IPS-20b (cell line): ENCODE results near the gene GALNT6.

Experiments used
- H3K27ac ChIP-seq: one replicate; pipeline ENCODE4 v1.5.1; 2013; ENCODE audit warnings: low read length
- H3K27me3 ChIP-seq: 2 replicates; pipeline ENCODE4 v1.6.1; 2013; ENCODE audit warnings: mild to moderate bottlenecking, low read length, inconsistent platforms; ENCODE audit not compliant: insufficient read depth
- H3K36me3 ChIP-seq: 2 replicates; pipeline ENCODE4 v1.6.1; 2013; ENCODE audit warnings: low read depth, mild to moderate bottlenecking, inconsistent platforms, low read length, moderate library complexity; ENCODE audit not compliant: insufficient read depth
- H3K4me1 ChIP-seq: 2 replicates; pipeline ENCODE4 v1.6.1; 2013; ENCODE audit warnings: mild to moderate bottlenecking, control low read depth, inconsistent platforms, low read length, moderate library complexity; ENCODE audit not compliant: insufficient read depth
- H3K4me3 ChIP-seq: 2 replicates; pipeline ENCODE4 v1.5.1; 2013; ENCODE audit warnings: mild to moderate bottlenecking, low read length, inconsistent platforms
- H3K9ac ChIP-seq: 2 replicates; pipeline ENCODE4 v1.6.1; 2013; ENCODE audit warnings: low read depth, mild to moderate bottlenecking, inconsistent platforms, low read length, moderate library complexity
- H3K9me3 ChIP-seq: 2 replicates; pipeline ENCODE4 v1.6.1; 2013; ENCODE audit warnings: mild to moderate bottlenecking, low read depth, low read length, inconsistent platforms; ENCODE audit not compliant: insufficient read depth

Gene GALNT6

GRCh38 chr12:51421266-51421884 is 30.2 kb upstream of the GALNT6 start:
- no peaks in the 10 kb centered on the region for H3K9me3 ChIP-seq
- H3K9ac ChIP-seq = no peak overlapping the region
- H3K36me3 ChIP-seq = no peaks in the 10 kb centered on the region
- no peak overlapping the region for H3K4me3 ChIP-seq
- H3K27me3 ChIP-seq = no peaks in the 10 kb centered on the region
- peaks cover 27% of the 10 kb centered on the region for H3K4me1 ChIP-seq
- no peak overlapping the region for H3K27ac ChIP-seq

- H3K36me3 ChIP-seq = no peaks in the 10 kb centered on the region
- no peaks in the 10 kb centered on the region for H3K9me3 ChIP-seq
- H3K4me3 ChIP-seq = peak overlapping the region; percentile 7; the same call in 1 of the 2 replicates
- H3K4me1 ChIP-seq = peaks cover 20% of the 10 kb centered on the region
- H3K9ac ChIP-seq = no peak overlapping the region; the same call in 1 of the 2 replicates
- no peak overlapping the region for H3K27ac ChIP-seq
- no peaks in the 10 kb centered on the region for H3K27me3 ChIP-seq
These were observed 28.4 kb upstream of the GALNT6 start for GRCh38 chr12:51419425-51420193.

- H3K27ac ChIP-seq = no peak overlapping the region
- no peaks in the 10 kb centered on the region for H3K27me3 ChIP-seq
- no peak overlapping the region for H3K9ac ChIP-seq
- H3K4me1 ChIP-seq = peaks cover 15% of the 10 kb centered on the region
- no peaks in the 10 kb centered on the region for H3K9me3 ChIP-seq
- no peak overlapping the region for H3K4me3 ChIP-seq
- no peaks in the 10 kb centered on the region for H3K36me3 ChIP-seq
These were observed 26.6 kb upstream of the GALNT6 start for GRCh38 chr12:51417826-51418225.

- no peak overlapping the region for H3K9ac ChIP-seq
- H3K9me3 ChIP-seq = no peaks in the 10 kb centered on the region
- peaks cover 15% of the 10 kb centered on the region for H3K4me1 ChIP-seq
- H3K36me3 ChIP-seq = no peaks in the 10 kb centered on the region
- no peaks in the 10 kb centered on the region for H3K27me3 ChIP-seq
- no peak overlapping the region for H3K4me3 ChIP-seq
- no peak overlapping the region for H3K27ac ChIP-seq
These were observed 24.7 kb upstream of the GALNT6 start for GRCh38 chr12:51415931-51416330.

GRCh38 chr12:51413791-51414190 is 22.6 kb upstream of the GALNT6 start:
- H3K9ac ChIP-seq = no peak overlapping the region
- no peaks in the 10 kb centered on the region for H3K9me3 ChIP-seq
- H3K27ac ChIP-seq = no peak overlapping the region
- no peaks in the 10 kb centered on the region for H3K27me3 ChIP-seq
- H3K4me3 ChIP-seq = no peak overlapping the region
- H3K36me3 ChIP-seq = no peaks in the 10 kb centered on the region
- H3K4me1 ChIP-seq = no peaks in the 10 kb centered on the region

- Histone ChIP-seq H3K27me3 (no peaks in the 10 kb centered on the region), H3K9me3 (no peaks in the 10 kb centered on the region), H3K36me3 (no peaks in the 10 kb centered on the region), H3K4me1 (no peaks in the 10 kb centered on the region), H3K4me3 (no peak overlapping the region), H3K27ac (no peak overlapping the region), H3K9ac (no peak overlapping the region)
These were observed 21.9 kb upstream of the GALNT6 start for GRCh38 chr12:51413149-51413548.

- no peaks in the 10 kb centered on the region for H3K9me3 ChIP-seq
- no peaks in the 10 kb centered on the region for H3K36me3 ChIP-seq
- H3K27me3 ChIP-seq = no peaks in the 10 kb centered on the region
- H3K9ac ChIP-seq = no peak overlapping the region
- H3K27ac ChIP-seq = no peak overlapping the region
- H3K4me3 ChIP-seq = no peak overlapping the region
- no peaks in the 10 kb centered on the region for H3K4me1 ChIP-seq
These were observed 18.6 kb upstream of the GALNT6 start for GRCh38 chr12:51409846-51410245.

GRCh38 chr12:51407604-51408003 is 16.4 kb upstream of the GALNT6 start:
- no peaks in the 10 kb centered on the region for H3K27me3 ChIP-seq
- no peaks in the 10 kb centered on the region for H3K4me1 ChIP-seq
- no peaks in the 10 kb centered on the region for H3K36me3 ChIP-seq
- no peak overlapping the region for H3K27ac ChIP-seq
- H3K9ac ChIP-seq = no peak overlapping the region
- H3K9me3 ChIP-seq = no peaks in the 10 kb centered on the region
- H3K4me3 ChIP-seq = no peak overlapping the region

GRCh38 chr12:51406859-51407258 is 15.7 kb upstream of the GALNT6 start:
- Histone ChIP-seq H3K4me1 (no peaks in the 10 kb centered on the region), H3K9me3 (no peaks in the 10 kb centered on the region), H3K36me3 (no peaks in the 10 kb centered on the region), H3K9ac (no peak overlapping the region), H3K27ac (no peak overlapping the region), H3K4me3 (no peak overlapping the region), H3K27me3 (no peaks in the 10 kb centered on the region)

GRCh38 chr12:51406290-51406689 is 15.1 kb upstream of the GALNT6 start:
- no peaks in the 10 kb centered on the region for H3K27me3 ChIP-seq
- H3K4me3 ChIP-seq = no peak overlapping the region
- H3K27ac ChIP-seq = no peak overlapping the region

GRCh38 chr12:51405801-51406207 is 14.6 kb upstream of the GALNT6 start:
- H3K27ac ChIP-seq = no peak overlapping the region
- no peaks in the 10 kb centered on the region for H3K4me1 ChIP-seq

More at GRCh38 chr12:51406290-51406689, 15.1 kb upstream of the GALNT6 start:
- Histone ChIP-seq H3K36me3 (no peaks in the 10 kb centered on the region), H3K9ac (no peak overlapping the region), H3K4me1 (no peaks in the 10 kb centered on the region), H3K9me3 (no peaks in the 10 kb centered on the region)

GRCh38 chr12:51404627-51405026 is 13.4 kb upstream of the GALNT6 start:
- H3K9me3 ChIP-seq = no peaks in the 10 kb centered on the region
- no peak overlapping the region for H3K4me3 ChIP-seq
- H3K36me3 ChIP-seq = no peaks in the 10 kb centered on the region
- H3K27me3 ChIP-seq = no peaks in the 10 kb centered on the region
- H3K9ac ChIP-seq = no peak overlapping the region
- no peaks in the 10 kb centered on the region for H3K4me1 ChIP-seq
- no peak overlapping the region for H3K27ac ChIP-seq

More at GRCh38 chr12:51405801-51406207, 14.6 kb upstream of the GALNT6 start:
- Histone ChIP-seq H3K36me3 (no peaks in the 10 kb centered on the region), H3K9ac (no peak overlapping the region), H3K27me3 (no peaks in the 10 kb centered on the region), H3K4me3 (no peak overlapping the region), H3K9me3 (no peaks in the 10 kb centered on the region)
